Stimulated activated naive CD8-positive, alpha-beta T cell treated with anti-CD3 and anti-CD28 coated beads, Interleukin-15, amount 100 ng/mL, for 72 hours (primary cell): ENCODE measurements around the gene NCBP1.
"Not testable (repeated sequence)": the region's sequence is repeated elsewhere in the genome, so short reads cannot be mapped to it uniquely, and the experiment has no call there.

Experiments
- ATAC-seq: fragments of 150-1000 bp; cut with Tn5 transposase; 2 replicates; pipeline ENCODE4 v1.10.0; 2021; ENCODE audit warnings: mild to moderate bottlenecking, moderate library complexity
- DNase-seq, 2 donors: peaks; one replicate each; pipeline ENCODE4 v3.0.0; 2021 to 2022
- H3K27ac Mint-ChIP-seq, 2 donors: one replicate each; pipeline ENCODE4 v1.8.0; 2022; ENCODE audit warnings: mild to moderate bottlenecking in 2 of 2, mixed read lengths in 2 of 2, moderate library complexity in 2 of 2
- H3K27me3 Mint-ChIP-seq: one replicate; pipeline ENCODE4 v1.8.0; 2022; ENCODE audit warnings: mixed read lengths
- H3K4me1 Mint-ChIP-seq: one replicate; pipeline ENCODE4 v1.8.0; 2022; ENCODE audit warnings: mild to moderate bottlenecking, mixed read lengths
- H3K4me3 Mint-ChIP-seq, 2 donors: one replicate each; pipeline ENCODE4 v1.8.0; 2022; ENCODE audit warnings: mild to moderate bottlenecking in 2 of 2, mixed read lengths in 2 of 2, moderate library complexity in 1 of 2
- H3K9me3 Mint-ChIP-seq, 2 donors: one replicate each; pipeline ENCODE4 v1.8.0; 2022; ENCODE audit warnings: mixed read lengths in 2 of 2

Gene NCBP1

GRCh38 chr9:97615439-97616072 is 18.1 kb upstream of the NCBP1 start:
- no peak overlapping the region for H3K4me3 Mint-ChIP-seq
- ATAC-seq (no peak), DNase-seq (peak; percentile 35 to 41)
- H3K27ac Mint-ChIP-seq: no peak overlapping the region
- H3K4me1 Mint-ChIP-seq: peaks cover 17% of the 10 kb centered on the region
- H3K9me3 Mint-ChIP-seq: no peaks in the 10 kb centered on the region
- no peaks in the 10 kb centered on the region for H3K27me3 Mint-ChIP-seq

- Mint-ChIP-seq H3K27me3 (no peaks in the 10 kb centered on the region), H3K4me3 (no peak overlapping the region), H3K9me3 (no peaks in the 10 kb centered on the region), H3K4me1 (peaks cover 17% of the 10 kb centered on the region), H3K27ac (peak overlapping the region in 1 of 2 donors; percentile 68)
- ATAC-seq: peak; percentile 93
- no peak for DNase-seq
Measured at GRCh38 chr9:97617939-97618416, 15.6 kb upstream of the NCBP1 start.

GRCh38 chr9:97620063-97620462 is 13.6 kb upstream of the NCBP1 start:
- not testable (repeated sequence) for H3K9me3 Mint-ChIP-seq, H3K4me3 Mint-ChIP-seq, H3K27ac Mint-ChIP-seq, H3K27me3 Mint-ChIP-seq, DNase-seq, ATAC-seq
- H3K4me1 Mint-ChIP-seq: peaks cover 17% of the 10 kb centered on the region

DNA sequence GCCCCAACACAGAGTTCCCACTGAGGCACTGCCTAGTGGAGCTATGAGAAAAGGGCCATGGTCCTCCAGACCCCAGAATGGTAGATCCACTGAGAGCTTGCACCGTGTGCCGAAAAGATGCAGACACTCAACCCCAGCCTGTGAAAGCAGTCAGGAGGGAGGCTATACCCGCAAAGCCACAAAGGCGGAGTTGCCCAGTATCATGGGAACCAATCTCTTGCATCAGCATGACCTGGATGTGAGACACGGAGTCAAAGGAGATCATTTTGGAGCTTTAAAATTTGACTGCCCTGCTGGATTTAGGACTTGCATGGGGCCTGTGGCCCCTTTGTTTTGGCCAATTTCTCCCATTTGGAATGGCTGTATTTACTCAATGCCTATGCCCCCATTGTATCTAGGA is 11.1 kb upstream of the NCBP1 start:
- DNase-seq, H3K4me3 Mint-ChIP-seq, H3K9me3 Mint-ChIP-seq, H3K27ac Mint-ChIP-seq, H3K27me3 Mint-ChIP-seq, ATAC-seq: not testable (repeated sequence)
- peaks cover 22% of the 10 kb centered on the region for H3K4me1 Mint-ChIP-seq

DNA sequence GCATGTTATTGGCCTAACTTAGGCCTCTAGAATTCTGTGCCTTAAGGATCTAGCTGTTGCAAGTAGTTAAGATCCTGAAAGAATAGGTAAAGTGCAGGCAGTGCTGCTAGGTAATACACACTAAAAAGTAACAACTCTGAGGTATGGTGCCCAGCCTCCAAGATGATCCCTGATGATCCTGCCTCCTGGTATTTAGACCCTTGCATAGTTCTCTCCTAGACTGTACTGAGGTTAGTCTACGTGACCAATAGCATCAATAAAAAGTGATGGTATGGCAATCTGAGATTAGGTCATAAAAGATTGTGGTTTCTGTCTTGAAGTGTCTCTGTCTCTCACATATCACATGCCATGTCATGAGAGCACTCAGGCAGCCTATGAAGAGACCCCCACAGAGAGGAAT is 9.7 kb upstream of the NCBP1 start:
- H3K27me3 Mint-ChIP-seq: no peaks in the 10 kb centered on the region
- H3K4me1 Mint-ChIP-seq: peaks cover 14% of the 10 kb centered on the region
- H3K9me3 Mint-ChIP-seq: no peaks in the 10 kb centered on the region
- no peak overlapping the region for H3K27ac Mint-ChIP-seq
- ATAC-seq: no peak
- no peak overlapping the region for H3K4me3 Mint-ChIP-seq
- DNase-seq: no peak

- no peak for ATAC-seq
- no peaks in the 10 kb centered on the region for H3K9me3 Mint-ChIP-seq
- no peak overlapping the region for H3K27ac Mint-ChIP-seq
- peaks cover 27% of the 10 kb centered on the region for H3K4me1 Mint-ChIP-seq
- H3K4me3 Mint-ChIP-seq: no peak overlapping the region
- DNase-seq: no peak
- no peaks in the 10 kb centered on the region for H3K27me3 Mint-ChIP-seq
Measured at GRCh38 chr9:97625620-97626019, 8.0 kb upstream of the NCBP1 start.

GRCh38 chr9:97627624-97628023 is 6.0 kb upstream of the NCBP1 start:
- H3K4me1 Mint-ChIP-seq: peaks cover 38% of the 10 kb centered on the region
- H3K9me3 Mint-ChIP-seq: no peaks in the 10 kb centered on the region
- no peaks in the 10 kb centered on the region for H3K27me3 Mint-ChIP-seq
- no peak overlapping the region for H3K4me3 Mint-ChIP-seq
- H3K27ac Mint-ChIP-seq: no peak overlapping the region
- DNase-seq (no peak), ATAC-seq (no peak)

- Mint-ChIP-seq H3K27ac (no peak overlapping the region), H3K4me3 (no peak overlapping the region), H3K9me3 (no peaks in the 10 kb centered on the region), H3K27me3 (no peaks in the 10 kb centered on the region), H3K4me1 (peaks cover 38% of the 10 kb centered on the region)
- ATAC-seq: no peak
- DNase-seq: no peak
Measured at GRCh38 chr9:97628668-97629067, 5.0 kb upstream of the NCBP1 start.

GRCh38 chr9:97629156-97629555 is 4.5 kb upstream of the NCBP1 start:
- Mint-ChIP-seq H3K27ac (no peak overlapping the region), H3K27me3 (no peaks in the 10 kb centered on the region), H3K4me3 (no peak overlapping the region), H3K9me3 (no peaks in the 10 kb centered on the region), H3K4me1 (peaks cover 39% of the 10 kb centered on the region)
- DNase-seq: no peak
- no peak for ATAC-seq

- no peak for ATAC-seq
- peaks cover 53% of the 10 kb centered on the region for H3K4me1 Mint-ChIP-seq
- DNase-seq: no peak
- no peaks in the 10 kb centered on the region for H3K9me3 Mint-ChIP-seq
- no peak overlapping the region for H3K4me3 Mint-ChIP-seq
- no peaks in the 10 kb centered on the region for H3K27me3 Mint-ChIP-seq
- H3K27ac Mint-ChIP-seq: no peak overlapping the region
Measured at GRCh38 chr9:97630591-97630990, 3.0 kb upstream of the NCBP1 start.

DNA sequence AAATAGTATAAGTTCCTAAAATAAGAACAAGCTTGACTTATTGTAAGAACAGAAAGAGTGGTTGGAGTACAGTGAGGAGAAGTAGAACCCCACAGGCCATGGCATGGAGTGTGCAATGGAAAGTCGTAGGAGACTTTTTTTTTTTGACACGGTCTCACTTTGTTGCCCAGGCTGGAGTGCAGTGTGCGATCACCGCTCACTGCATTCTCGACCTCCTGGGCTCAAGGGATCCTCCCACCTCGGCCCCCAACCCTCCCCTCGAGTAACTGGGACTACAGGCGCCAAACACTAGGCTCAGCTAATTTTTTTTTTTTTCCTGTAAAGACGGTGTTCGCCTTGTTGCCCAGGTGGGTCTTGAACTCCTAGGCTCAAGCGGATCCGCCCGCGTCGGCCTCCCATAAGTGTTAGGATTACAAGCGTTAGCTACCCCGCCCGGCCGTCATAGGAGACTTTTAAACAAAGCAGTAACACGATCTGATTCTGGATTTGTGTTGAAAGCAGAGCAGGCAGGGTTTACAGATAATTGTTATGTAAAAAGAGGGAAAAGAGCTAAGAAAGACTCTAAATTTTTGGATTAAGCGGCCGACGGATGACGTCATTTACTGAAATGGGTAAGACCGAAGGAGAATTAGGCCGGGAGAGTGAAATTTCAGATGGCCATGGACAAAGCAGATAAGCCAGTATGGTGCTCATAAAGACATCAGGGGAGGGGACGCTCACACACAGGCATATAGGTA is 1.2 kb upstream of the NCBP1 start:
- ATAC-seq (peak; percentile 9), DNase-seq (no peak)
- Mint-ChIP-seq H3K9me3 (no peaks in the 10 kb centered on the region), H3K27ac (peak overlapping the region; percentile 98), H3K4me3 (peak overlapping the region; percentile 91 to 98), H3K27me3 (no peaks in the 10 kb centered on the region), H3K4me1 (peaks cover 62% of the 10 kb centered on the region)

- no peak for ATAC-seq
- H3K4me1 Mint-ChIP-seq: peaks cover 69% of the 10 kb centered on the region
Measured at GRCh38 chr9:97633859-97634490, 354 bp downstream of the NCBP1 start.

DNA sequence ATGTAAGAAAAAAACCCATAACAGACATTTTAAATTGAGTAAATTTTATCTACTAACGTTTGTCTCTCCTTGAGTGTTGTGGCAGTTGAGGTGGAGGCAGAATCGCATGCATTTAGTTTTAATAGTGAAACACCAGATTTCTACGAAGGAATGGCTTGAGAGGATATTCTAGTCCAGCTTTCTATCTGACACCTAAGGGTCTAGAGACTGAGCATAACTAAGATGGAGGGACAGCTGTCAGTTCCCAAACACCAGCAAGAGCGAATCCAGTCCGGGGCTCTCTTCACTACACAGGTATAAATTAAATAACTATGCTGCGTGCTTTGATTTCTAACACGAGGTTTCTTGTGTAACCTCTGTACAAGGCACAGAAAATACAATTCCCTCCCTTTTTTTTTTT is 1.4 kb downstream of the NCBP1 start:
- DNase-seq (no peak), ATAC-seq (no peak)
- Mint-ChIP-seq H3K4me3 (peak overlapping the region; percentile 91 to 98), H3K27ac (peak overlapping the region; percentile 21 to 98), H3K4me1 (peaks cover 67% of the 10 kb centered on the region), H3K27me3 (no peaks in the 10 kb centered on the region), H3K9me3 (no peaks in the 10 kb centered on the region)

More at GRCh38 chr9:97633859-97634490, 354 bp downstream of the NCBP1 start:
- Mint-ChIP-seq H3K9me3 (no peaks in the 10 kb centered on the region), H3K27me3 (no peaks in the 10 kb centered on the region), H3K27ac (peak overlapping the region; percentile 98), H3K4me3 (peak overlapping the region; percentile 91 to 98)
- no peak for DNase-seq

- ATAC-seq (no peak), DNase-seq (no peak)
- H3K4me1 Mint-ChIP-seq: peaks cover 59% of the 10 kb centered on the region
- H3K27ac Mint-ChIP-seq: peak overlapping the region in 1 of 2 donors; percentile 40
- H3K4me3 Mint-ChIP-seq: peak overlapping the region; percentile 14 to 52
- H3K9me3 Mint-ChIP-seq: no peaks in the 10 kb centered on the region
- H3K27me3 Mint-ChIP-seq: no peaks in the 10 kb centered on the region
Measured at GRCh38 chr9:97636903-97637302, 3.3 kb downstream of the NCBP1 start.

GRCh38 chr9:97638666-97639065 is 5.0 kb downstream of the NCBP1 start:
- Mint-ChIP-seq H3K27me3 (no peaks in the 10 kb centered on the region), H3K4me1 (peaks cover 57% of the 10 kb centered on the region), H3K4me3 (no peak overlapping the region), H3K27ac (no peak overlapping the region), H3K9me3 (no peaks in the 10 kb centered on the region)
- ATAC-seq (no peak), DNase-seq (no peak)

GRCh38 chr9:97640325-97640724 is 6.7 kb downstream of the NCBP1 start:
- no peak for DNase-seq
- Mint-ChIP-seq H3K27me3 (no peaks in the 10 kb centered on the region), H3K27ac (peak overlapping the region in 1 of 2 donors; percentile 53), H3K4me1 (peaks cover 44% of the 10 kb centered on the region), H3K4me3 (no peak overlapping the region), H3K9me3 (no peaks in the 10 kb centered on the region)
- no peak for ATAC-seq
